Kidney (tissue), 14 donors: Measurements from ENCODE around the gene POGZ. TPM values are rescaled to one million over a fixed set of nuclear protein-coding genes. Genes with fewer than 3 reads are reported as not detected.

ENCODE experiments used
- DNase-seq, 5 donors: peaks; one replicate each; pipeline ENCODE4 v3.0.0-alpha.2; 2013 to 2020
- FAIRE-seq: peaks from 2 replicates; lab custom pipeline; 2012; peaks lifted over from hg19 to GRCh38; lab: Jason Lieb, UNC
- H3K27ac ChIP-seq, 2 donors: one replicate each; pipeline ENCODE4 v1.7.0; 2013; ENCODE audit warnings: low read depth in 2 of 2, low read length in 2 of 2, inconsistent platforms in 1 of 2
- H3K27me3 ChIP-seq: one replicate; pipeline ENCODE4 v1.7.1; 2013; ENCODE audit warnings: low read length, inconsistent platforms; ENCODE audit not compliant: control insufficient read depth, insufficient read depth
- H3K36me3 ChIP-seq, 3 donors: one replicate each; pipeline versions ENCODE4 v1.7.0 to v1.7.1; 2013; ENCODE audit warnings: low read length in 3 of 3, control low read depth in 1 of 3, inconsistent platforms in 1 of 3; ENCODE audit not compliant: insufficient read depth in 3 of 3, control insufficient read depth in 2 of 3
- H3K4me1 ChIP-seq, 3 donors: one replicate each; pipeline versions ENCODE4 v1.7.0 to v1.7.1; 2013; ENCODE audit warnings: low read length in 3 of 3, inconsistent platforms in 1 of 3, low read depth in 1 of 3; ENCODE audit not compliant: control insufficient read depth in 2 of 3, insufficient read depth in 2 of 3
- H3K4me3 ChIP-seq, 3 donors: one replicate each; pipeline versions ENCODE4 v1.7.0 to v1.8.1; 2013; ENCODE audit warnings: low read length in 3 of 3, control low read depth in 1 of 3, inconsistent platforms in 1 of 3
- H3K9ac ChIP-seq, 3 donors: one replicate each; pipeline versions ENCODE4 v1.7.0 to v1.7.1; 2013; ENCODE audit warnings: low read length in 3 of 3, control low read depth in 1 of 3, inconsistent platforms in 1 of 3
- H3K9me3 ChIP-seq, 3 donors: one replicate each; pipeline versions ENCODE4 v1.7.0 to v1.7.1; 2013; ENCODE audit warnings: low read length in 3 of 3, control low read depth in 1 of 3, inconsistent platforms in 1 of 3; ENCODE audit not compliant: control insufficient read depth in 2 of 3, insufficient read depth in 1 of 3
- CTCF ChIP-seq: IDR thresholded peaks from 3 replicates; pipeline ENCODE4 v1.5.1; 2012; ENCODE audit warnings: mild to moderate bottlenecking, moderate library complexity, borderline replicate concordance; ENCODE audit not compliant: insufficient read depth; ENCODE audit errors: extremely low read depth
- intact Hi-C: fragments of 100-400 bp; cut with DNase I; formaldehyde crosslinking; loops from one replicate; pipeline ENCODE4 v1.11.1; 2022
- polyA plus RNA-seq: library from polyadenylated mRNA; stranded (reverse); fragments of 350-450 nt; fragmentation: Illumina TruSeq; extraction: RNeasy Lipid Tissue Mini Kit (QIAGEN cat#74804); gene quantifications from one replicate; pipeline ENCODE4 v1.2.3, GENCODE V29; 2014; ENCODE audit warnings: low read depth, low replicate concordance; ENCODE audit not compliant: insufficient read depth
- total RNA-seq: library from RNA; stranded (reverse); fragmentation: NEBNext Ultra II Directional; extraction: Animal tissue kit (Norgen Biotek cat#: 25700); gene quantifications from one replicate; pipeline ENCODE4 v1.2.1, GENCODE V29; 2021
- donor health status: control.
- donor health status: control.
- donor health status: control.
- donor health status: control.
- donor health status: control.
- donor health status: DM: yes; HTN: yes; CAD: no.
- donor health status: Normal renal cell carcinoma (clear cell type).

The POGZ gene
- total and polyA plus RNA-seq, 2 donors from 2014 or later = 16.4 to 96.6 TPM

DNA sequence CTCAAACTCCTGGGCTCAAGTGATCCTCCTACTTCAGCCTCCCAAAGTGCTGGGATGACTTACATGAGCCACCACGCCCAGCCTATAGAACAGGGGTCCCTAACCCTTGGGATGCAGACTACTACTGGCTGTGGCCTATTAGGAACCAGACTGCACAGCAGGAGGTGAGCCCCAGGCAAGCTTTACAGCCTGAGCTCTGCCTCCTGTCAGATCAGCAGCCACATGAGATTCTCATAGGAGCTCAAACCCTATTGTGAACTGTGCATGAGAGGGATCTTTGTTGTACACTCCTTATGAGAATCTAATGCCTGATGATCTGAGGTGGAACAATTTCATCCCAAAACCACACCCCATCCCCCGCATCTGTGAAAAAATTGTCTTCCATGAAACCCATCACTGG, 73.3 kb downstream of the POGZ start:
- FAIRE-seq (no peak), DNase-seq (no peak)
- H3K36me3 ChIP-seq = no peaks in the 10 kb centered on the region
- H3K9me3 ChIP-seq = no peaks in the 10 kb centered on the region
- H3K27me3 ChIP-seq = no peaks in the 10 kb centered on the region
- no peaks in the 10 kb centered on the region for H3K4me1 ChIP-seq
- H3K27ac ChIP-seq = no peak overlapping the region
- intact Hi-C loops = no loop called here
- H3K9ac ChIP-seq = no peak overlapping the region
- TF ChIP-seq CTCF = no peak
- no peak overlapping the region for H3K4me3 ChIP-seq

DNA sequence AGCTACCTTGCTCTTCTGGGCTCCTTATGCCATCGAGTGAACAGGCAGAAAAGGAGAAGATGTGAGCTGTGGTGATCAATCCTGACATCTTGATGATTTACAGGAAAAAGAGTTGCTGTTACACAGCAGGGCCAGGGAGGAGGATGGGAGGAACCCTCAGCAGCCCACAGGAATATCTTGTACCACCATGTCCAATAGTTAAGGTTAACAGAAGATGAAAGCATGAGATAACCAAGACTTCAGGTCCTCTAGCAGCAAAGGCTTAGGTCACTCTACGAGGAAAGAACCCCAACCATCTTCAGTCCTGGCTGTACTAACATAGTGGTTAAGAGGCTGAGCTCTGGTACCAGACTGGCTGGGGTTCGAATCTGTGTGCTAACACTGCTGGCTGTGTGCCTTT, 74.7 kb downstream of the POGZ start:
- Histone ChIP-seq H3K9me3 (no peaks in the 10 kb centered on the region), H3K27ac (no peak overlapping the region), H3K27me3 (no peaks in the 10 kb centered on the region), H3K4me3 (no peak overlapping the region), H3K36me3 (no peaks in the 10 kb centered on the region), H3K4me1 (no peaks in the 10 kb centered on the region), H3K9ac (no peak overlapping the region)
- intact Hi-C loops = no loop called here
- DNase-seq (no peak), FAIRE-seq (no peak)
- TF ChIP-seq CTCF = no peak

GRCh38 chr1:151377150-151377884, 82.0 kb downstream of the POGZ start:
- no peaks in the 10 kb centered on the region for H3K9me3 ChIP-seq
- H3K27me3 ChIP-seq = no peaks in the 10 kb centered on the region
- DNase-seq = no peak
- no peak overlapping the region for H3K9ac ChIP-seq
- intact Hi-C loops = no loop called here
- no peak overlapping the region for H3K27ac ChIP-seq
- no peak for TF ChIP-seq CTCF
- FAIRE-seq = no peak
- no peaks in the 10 kb centered on the region for H3K36me3 ChIP-seq
- peaks cover 0 to 3% (median 2%) of the 10 kb centered on the region in 3 donors for H3K4me1 ChIP-seq
- H3K4me3 ChIP-seq = no peak overlapping the region
